ENCODE data around the gene DPP6. TPM values are rescaled to one million over a fixed set of nuclear protein-coding genes. Genes with fewer than 3 reads are reported as not detected.

DPP6 gene
- total and polyA plus RNA-seq, 2 experiments from 2014 or later: not detected

- Histone ChIP-seq H3K27me3 (ENCODE audit: insufficient read depth) (no peaks in the 10 kb centered on the region), H3K36me3 (ENCODE audit: insufficient read depth) (no peaks in the 10 kb centered on the region), H3K4me2 (no peak overlapping the region), H3K79me2 (replicated peaks; ENCODE audit: insufficient read depth) (no peaks in the 10 kb centered on the region), H3K27ac (ENCODE audit: low read depth) (no peak overlapping the region), H4K20me1 (replicated peaks; ENCODE audit: insufficient read depth) (no peaks in the 10 kb centered on the region), H3F3A (replicated peaks; ENCODE audit: low read depth) (no peaks in the 10 kb centered on the region), H2AFZ (no peak overlapping the region), H3K4me3 (no peak overlapping the region), H3K4me1 (ENCODE audit: insufficient read depth) (no peaks in the 10 kb centered on the region), H3K9me2 (ENCODE audit: insufficient read depth) (no peaks in the 10 kb centered on the region)
- Mint-ChIP-seq H3K27me3 (ENCODE audit: insufficient read depth, low read depth, poor library complexity) (peaks cover 6% of the 10 kb centered on the region), H3K4me1 (peaks cover 23% of the 10 kb centered on the region), H3K9me3 (no peaks in the 10 kb centered on the region), H3K4me3 (no peak overlapping the region), H3K36me3 (ENCODE audit: low read depth) (no peaks in the 10 kb centered on the region; the same call in 1 of the 3 replicates), H3K27ac (0 out of 2 replicates have a peak overlapping the region, but pooled peaks have one; percentile 10)
- TF ChIP-seq JUNB (IDR thresholded peaks at IDR 0.05; ENCODE audit: unreplicated experiment) (no peak), EZH2 (IDR thresholded peaks at IDR 0.05; ENCODE audit: low read depth, unreplicated experiment) (no peak), CTCF (conservative IDR thresholded peaks at IDR 0.05; ENCODE audit: low read depth in 2 of 2) (no peak), EZH2phosphoT487 (IDR thresholded peaks at IDR 0.05; ENCODE audit: unreplicated experiment) (no peak), STAT1 (IDR thresholded peaks at IDR 0.05; ENCODE audit: unreplicated experiment) (no peak), CREB1 (CRISPR knock-in tag; IDR thresholded peaks at IDR 0.05; ENCODE audit: low read depth) (no peak), NANOG (IDR thresholded peaks at IDR 0.05; ENCODE audit: borderline replicate concordance) (no peak), ZNF331 (CRISPR knock-in tag; IDR thresholded peaks at IDR 0.05; ENCODE audit: low read depth) (no peak), ZNF114 (CRISPR knock-in tag; IDR thresholded peaks at IDR 0.05) (no peak), POLR2AphosphoS5 (IDR thresholded peaks at IDR 0.05; ENCODE audit: low read depth) (no peak)
- TF ChIP-seq, protein P1, sequence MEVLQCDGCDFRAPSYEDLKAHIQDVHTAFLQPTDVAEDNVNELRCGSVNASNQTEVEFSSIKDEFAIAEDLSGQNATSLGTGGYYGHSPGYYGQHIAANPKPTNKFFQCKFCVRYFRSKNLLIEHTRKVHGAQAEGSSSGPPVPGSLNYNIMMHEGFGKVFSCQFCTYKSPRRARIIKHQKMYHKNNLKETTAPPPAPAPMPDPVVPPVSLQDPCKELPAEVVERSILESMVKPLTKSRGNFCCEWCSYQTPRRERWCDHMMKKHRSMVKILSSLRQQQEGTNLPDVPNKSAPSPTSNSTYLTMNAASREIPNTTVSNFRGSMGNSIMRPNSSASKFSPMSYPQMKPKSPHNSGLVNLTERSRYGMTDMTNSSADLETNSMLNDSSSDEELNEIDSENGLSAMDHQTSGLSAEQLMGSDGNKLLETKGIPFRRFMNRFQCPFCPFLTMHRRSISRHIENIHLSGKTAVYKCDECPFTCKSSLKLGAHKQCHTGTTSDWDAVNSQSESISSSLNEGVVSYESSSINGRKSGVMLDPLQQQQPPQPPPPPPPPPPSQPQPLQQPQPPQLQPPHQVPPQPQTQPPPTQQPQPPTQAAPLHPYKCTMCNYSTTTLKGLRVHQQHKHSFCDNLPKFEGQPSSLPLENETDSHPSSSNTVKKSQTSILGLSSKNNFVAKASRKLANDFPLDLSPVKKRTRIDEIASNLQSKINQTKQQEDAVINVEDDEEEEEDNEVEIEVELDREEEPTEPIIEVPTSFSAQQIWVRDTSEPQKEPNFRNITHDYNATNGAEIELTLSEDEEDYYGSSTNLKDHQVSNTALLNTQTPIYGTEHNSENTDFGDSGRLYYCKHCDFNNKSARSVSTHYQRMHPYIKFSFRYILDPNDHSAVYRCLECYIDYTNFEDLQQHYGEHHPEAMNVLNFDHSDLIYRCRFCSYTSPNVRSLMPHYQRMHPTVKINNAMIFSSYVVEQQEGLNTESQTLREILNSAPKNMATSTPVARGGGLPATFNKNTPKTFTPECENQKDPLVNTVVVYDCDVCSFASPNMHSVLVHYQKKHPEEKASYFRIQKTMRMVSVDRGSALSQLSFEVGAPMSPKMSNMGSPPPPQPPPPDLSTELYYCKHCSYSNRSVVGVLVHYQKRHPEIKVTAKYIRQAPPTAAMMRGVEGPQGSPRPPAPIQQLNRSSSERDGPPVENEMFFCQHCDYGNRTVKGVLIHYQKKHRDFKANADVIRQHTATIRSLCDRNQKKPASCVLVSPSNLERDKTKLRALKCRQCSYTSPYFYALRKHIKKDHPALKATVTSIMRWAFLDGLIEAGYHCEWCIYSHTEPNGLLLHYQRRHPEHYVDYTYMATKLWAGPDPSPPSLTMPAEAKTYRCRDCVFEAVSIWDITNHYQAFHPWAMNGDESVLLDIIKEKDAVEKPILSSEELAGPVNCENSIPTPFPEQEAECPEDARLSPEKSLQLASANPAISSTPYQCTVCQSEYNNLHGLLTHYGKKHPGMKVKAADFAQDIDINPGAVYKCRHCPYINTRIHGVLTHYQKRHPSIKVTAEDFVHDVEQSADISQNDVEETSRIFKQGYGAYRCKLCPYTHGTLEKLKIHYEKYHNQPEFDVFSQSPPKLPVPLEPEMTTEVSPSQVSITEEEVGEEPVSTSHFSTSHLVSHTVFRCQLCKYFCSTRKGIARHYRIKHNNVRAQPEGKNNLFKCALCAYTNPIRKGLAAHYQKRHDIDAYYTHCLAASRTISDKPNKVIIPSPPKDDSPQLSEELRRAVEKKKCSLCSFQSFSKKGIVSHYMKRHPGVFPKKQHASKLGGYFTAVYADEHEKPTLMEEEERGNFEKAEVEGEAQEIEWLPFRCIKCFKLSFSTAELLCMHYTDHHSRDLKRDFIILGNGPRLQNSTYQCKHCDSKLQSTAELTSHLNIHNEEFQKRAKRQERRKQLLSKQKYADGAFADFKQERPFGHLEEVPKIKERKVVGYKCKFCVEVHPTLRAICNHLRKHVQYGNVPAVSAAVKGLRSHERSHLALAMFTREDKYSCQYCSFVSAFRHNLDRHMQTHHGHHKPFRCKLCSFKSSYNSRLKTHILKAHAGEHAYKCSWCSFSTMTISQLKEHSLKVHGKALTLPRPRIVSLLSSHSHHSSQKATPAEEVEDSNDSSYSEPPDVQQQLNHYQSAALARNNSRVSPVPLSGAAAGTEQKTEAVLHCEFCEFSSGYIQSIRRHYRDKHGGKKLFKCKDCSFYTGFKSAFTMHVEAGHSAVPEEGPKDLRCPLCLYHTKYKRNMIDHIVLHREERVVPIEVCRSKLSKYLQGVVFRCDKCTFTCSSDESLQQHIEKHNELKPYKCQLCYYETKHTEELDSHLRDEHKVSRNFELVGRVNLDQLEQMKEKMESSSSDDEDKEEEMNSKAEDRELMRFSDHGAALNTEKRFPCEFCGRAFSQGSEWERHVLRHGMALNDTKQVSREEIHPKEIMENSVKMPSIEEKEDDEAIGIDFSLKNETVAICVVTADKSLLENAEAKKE (CRISPR knock-in tag; IDR thresholded peaks at IDR 0.05): no peak
- TF ChIP-seq, protein P2, sequence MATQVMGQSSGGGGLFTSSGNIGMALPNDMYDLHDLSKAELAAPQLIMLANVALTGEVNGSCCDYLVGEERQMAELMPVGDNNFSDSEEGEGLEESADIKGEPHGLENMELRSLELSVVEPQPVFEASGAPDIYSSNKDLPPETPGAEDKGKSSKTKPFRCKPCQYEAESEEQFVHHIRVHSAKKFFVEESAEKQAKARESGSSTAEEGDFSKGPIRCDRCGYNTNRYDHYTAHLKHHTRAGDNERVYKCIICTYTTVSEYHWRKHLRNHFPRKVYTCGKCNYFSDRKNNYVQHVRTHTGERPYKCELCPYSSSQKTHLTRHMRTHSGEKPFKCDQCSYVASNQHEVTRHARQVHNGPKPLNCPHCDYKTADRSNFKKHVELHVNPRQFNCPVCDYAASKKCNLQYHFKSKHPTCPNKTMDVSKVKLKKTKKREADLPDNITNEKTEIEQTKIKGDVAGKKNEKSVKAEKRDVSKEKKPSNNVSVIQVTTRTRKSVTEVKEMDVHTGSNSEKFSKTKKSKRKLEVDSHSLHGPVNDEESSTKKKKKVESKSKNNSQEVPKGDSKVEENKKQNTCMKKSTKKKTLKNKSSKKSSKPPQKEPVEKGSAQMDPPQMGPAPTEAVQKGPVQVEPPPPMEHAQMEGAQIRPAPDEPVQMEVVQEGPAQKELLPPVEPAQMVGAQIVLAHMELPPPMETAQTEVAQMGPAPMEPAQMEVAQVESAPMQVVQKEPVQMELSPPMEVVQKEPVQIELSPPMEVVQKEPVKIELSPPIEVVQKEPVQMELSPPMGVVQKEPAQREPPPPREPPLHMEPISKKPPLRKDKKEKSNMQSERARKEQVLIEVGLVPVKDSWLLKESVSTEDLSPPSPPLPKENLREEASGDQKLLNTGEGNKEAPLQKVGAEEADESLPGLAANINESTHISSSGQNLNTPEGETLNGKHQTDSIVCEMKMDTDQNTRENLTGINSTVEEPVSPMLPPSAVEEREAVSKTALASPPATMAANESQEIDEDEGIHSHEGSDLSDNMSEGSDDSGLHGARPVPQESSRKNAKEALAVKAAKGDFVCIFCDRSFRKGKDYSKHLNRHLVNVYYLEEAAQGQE (IDR thresholded peaks at IDR 0.05; ENCODE audit: unreplicated experiment): no peak
- TF ChIP-seq, protein P3, sequence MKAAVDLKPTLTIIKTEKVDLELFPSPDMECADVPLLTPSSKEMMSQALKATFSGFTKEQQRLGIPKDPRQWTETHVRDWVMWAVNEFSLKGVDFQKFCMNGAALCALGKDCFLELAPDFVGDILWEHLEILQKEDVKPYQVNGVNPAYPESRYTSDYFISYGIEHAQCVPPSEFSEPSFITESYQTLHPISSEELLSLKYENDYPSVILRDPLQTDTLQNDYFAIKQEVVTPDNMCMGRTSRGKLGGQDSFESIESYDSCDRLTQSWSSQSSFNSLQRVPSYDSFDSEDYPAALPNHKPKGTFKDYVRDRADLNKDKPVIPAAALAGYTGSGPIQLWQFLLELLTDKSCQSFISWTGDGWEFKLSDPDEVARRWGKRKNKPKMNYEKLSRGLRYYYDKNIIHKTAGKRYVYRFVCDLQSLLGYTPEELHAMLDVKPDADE (IDR thresholded peaks at IDR 0.05): no peak
- ATAC-seq (peak; percentile 42), DNase-seq (ENCODE audit: low spot score) (no peak)
These were observed 819.3 kb downstream of the DPP6 start for GRCh38 chr7:154871507-154871906.
